GM19467 (cell line): ENCODE results near the gene MAP2K6.

Experiments used
- ATAC-seq: cut with Tn5 transposase; IDR thresholded peaks from one replicate; pipeline ENCODE4 v1.9.1; 2021; ENCODE audit warnings: mild to moderate bottlenecking, moderate library complexity; ENCODE audit not compliant: unreplicated experiment

MAP2K6 gene

DNA sequence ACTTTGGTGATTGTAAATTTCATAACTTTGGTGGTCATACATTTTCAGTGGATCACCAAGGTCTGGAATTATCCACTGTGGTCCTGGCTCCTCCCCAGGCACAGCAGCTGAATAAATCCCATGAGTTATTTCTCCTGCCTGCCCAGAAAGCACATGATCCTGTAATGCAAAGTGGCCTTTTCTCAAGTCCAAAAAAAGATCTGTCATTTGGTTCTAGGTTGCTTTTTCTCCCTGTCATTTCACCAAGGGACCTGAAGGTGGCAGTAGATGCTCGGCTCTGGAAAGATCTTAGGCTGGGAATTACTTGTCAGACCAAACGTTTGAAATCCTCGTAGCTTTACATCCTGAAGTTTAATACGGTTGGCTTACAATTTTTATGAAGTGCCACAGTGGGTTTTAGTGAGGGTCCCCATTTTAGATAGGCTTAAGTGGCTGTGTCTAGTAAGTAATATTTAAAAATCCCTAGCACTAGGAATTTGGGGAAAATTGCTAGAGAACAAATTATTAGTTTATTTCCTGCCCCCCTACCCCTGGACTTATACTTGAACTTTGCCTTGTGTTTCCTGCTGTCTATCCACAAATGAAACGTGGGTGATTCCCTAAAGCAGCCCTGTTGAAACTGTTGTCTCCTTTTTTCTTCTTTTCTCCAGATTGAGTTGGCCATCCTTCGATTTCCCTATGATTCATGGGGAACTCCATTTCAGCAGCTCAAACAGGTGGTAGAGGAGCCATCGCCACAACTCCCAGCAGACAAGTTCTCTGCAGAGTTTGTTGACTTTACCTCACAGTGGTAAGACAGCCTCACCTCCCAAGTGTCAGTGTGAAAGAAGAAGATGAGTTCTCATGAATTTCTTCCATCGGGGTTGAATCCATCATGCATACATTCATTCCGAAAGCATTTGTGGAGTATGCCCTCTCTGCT, 111.7 kb downstream of the MAP2K6 start:
- no peak for ATAC-seq

DNA sequence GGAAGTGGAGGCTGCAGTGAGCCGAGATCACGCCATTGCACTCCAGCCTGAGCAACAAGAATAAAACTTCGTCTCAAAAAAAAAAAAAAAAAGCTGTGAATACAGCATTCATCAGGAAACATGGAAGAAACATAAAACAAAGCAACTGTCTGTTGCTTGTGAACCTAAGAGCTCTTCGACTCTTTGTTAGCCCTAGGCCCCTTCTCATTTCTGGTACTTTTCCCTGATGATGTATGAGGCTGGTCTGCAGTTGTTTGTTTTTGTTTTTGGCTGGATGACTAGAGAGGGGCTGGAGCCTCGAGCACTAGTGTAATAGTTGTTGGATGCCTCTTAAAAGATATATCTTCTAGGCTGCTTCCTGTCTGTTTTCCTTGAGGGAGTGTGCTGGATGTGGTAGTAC, 113.5 kb downstream of the MAP2K6 start:
- ATAC-seq, result no peak

DNA sequence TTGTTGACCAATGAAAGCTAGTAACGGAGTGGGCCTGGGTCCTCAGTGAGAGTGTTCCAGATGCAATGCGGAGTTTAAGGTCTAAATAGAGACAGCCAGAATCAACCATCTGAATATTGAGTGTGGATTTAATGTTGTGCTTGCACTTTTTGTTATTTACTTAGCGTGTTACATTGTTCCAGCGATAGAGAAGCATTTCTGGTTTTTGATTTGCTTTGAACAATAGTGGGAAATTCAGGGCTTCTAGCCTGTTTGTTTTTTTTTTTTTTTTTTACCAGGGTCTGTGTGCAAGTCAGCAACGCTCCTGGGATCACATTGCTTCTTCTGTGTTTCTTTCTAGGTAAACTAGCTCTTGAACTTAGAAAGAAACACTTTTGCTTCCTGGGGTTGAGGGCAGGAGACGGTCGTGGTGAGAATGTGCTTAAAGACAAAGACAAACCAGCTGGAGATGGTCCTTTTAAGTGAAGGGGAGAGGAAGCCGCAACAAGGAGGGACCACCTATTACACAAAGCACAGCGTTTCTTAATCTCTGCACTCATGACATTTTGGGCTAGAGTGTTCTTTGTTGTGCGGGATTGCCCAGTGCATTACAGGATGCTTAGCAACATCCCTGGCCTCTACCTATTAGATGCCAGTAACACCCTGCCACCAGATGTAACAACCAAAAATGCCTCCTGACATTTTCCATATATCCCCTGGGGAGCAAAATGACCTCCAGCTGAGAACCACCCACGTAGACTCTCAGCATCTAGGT, 119.2 kb downstream of the MAP2K6 start:
- no peak for ATAC-seq

DNA sequence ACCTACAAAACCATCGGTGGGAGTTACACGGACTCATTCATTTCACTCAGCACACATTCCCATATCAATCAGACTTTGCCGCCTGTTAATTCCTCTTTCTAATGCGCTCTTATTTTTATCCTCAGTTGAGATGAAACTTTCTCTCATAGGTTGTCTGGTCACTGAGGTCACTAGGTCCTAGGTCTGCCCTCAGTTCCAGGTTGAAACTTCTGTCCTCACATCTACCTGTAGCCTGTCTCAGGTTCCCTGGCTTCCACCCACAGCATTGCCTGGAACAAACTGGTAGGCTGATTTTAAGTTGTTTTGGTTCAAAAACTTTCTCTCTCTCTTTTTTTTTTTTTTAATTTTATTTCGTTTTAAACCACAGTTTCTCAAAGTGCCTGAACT, 119.7 kb downstream of the MAP2K6 start:
- no peak for ATAC-seq

- no peak for ATAC-seq
Measured at GRCh38 chr17:69535016-69535570, 120.6 kb downstream of the MAP2K6 start.

DNA sequence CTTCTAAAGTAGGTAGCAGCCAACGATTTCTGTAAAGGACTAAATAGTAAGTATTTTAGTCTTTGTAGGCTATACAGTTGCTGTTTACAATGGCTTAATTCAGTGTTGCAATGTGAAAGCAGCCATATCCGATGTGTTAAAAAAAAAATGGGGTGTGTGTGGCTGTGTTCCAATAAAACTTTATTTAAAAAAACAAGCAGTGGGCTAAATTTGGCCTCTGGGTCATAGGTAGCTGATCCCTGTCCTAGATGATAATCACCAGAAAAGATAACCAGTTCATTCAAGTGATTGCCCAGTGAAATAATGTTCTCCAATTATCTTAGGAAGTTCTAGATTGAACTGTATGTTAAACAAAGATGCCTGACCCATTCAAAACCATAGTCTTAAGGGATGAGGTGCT, 124.3 kb downstream of the MAP2K6 start:
- ATAC-seq, result no peak

DNA sequence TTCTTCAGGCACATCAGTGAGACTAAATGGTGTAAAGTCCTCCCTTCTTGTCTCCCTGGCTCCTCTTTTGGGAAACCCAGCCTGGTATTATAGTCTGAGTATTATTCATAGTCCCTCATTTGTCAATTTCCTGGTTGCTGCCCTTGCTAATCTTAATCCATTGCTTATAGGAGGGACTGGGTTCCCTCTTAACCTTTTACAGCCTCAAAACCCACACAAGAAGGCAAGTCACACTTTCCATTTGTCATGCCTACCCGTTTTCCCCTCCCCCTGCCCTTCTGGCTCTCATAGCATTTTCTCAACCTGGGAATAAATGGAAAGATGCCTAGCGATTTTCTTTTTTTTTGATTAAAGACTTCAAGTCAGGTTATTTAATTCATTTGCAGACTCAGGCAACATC, 124.8 kb downstream of the MAP2K6 start:
- ATAC-seq, result no peak

DNA sequence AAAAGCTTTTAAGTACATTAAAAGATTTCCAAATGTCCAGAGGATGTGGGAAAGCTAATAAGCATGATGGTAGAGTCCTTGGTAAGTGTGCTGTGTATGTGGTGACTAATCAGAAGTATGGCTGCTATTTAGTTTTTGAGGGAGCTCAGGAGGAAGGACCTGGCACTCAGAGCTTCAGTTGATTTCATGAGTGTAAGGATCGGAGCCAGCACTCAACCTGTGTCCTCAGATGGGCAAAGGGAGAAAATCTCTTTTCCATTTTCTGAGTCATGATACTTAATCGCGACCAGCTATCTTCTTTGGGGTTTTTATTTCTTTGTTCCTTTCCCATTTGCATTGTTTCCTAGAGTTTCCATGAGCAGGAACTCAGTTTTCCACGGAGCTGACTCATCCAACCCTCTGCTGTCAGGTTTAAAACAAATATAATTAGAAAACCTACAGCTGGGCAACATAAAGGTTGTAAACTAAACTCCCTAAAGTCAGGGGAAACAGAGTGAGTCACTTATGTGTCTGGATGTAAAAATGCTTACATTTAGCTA, 125.4 kb downstream of the MAP2K6 start:
- no peak for ATAC-seq

DNA sequence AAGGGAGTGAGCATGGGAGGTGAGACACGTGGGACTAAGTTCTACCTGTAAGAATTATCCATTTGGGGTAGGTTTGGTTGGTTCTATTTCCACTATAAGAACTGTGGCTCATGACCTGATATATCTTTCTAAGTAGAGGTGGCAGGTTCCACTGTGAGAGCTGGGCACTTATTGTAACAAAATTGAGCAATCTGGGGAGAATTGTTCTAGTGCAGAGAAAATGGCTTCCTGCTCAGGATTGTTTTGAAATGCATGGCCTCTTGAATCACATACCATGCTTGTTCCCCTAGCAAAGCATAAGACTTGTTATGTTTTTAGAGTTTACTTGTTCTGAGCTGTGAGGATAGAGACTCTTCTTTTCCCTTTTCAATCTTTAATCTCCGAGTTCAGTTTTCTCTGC, 125.9 kb downstream of the MAP2K6 start:
- no peak for ATAC-seq

GRCh38 chr17:69547230-69547629, 132.7 kb downstream of the MAP2K6 start:
- no peak for ATAC-seq

DNA sequence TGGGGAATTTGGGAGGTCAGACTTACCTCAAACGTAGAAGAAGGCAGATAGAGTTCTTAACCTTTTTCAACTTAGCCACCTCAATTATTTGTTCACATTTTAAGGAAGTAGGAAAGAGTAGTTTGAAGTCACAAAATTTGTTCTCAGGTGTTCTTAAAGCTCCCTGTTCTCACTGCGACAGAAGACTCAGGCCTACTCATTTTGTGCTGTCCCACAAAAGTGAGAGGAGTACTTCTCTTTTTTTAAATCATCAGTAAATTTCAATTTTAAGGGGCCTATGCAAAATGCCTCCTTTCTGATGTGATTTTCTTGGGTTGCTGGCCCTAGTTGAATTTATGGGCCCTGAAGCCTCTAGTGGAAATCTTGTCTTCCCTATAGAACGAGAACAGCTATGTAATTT, 133.4 kb downstream of the MAP2K6 start:
- ATAC-seq, result no peak

- ATAC-seq, result no peak
Measured at GRCh38 chr17:69551212-69552010, 136.9 kb downstream of the MAP2K6 start.

GRCh38 chr17:69552986-69553667, 138.6 kb downstream of the MAP2K6 start:
- ATAC-seq, result no peak

- ATAC-seq, result no peak
Measured at GRCh38 chr17:69555056-69555455, 140.6 kb downstream of the MAP2K6 start.

DNA sequence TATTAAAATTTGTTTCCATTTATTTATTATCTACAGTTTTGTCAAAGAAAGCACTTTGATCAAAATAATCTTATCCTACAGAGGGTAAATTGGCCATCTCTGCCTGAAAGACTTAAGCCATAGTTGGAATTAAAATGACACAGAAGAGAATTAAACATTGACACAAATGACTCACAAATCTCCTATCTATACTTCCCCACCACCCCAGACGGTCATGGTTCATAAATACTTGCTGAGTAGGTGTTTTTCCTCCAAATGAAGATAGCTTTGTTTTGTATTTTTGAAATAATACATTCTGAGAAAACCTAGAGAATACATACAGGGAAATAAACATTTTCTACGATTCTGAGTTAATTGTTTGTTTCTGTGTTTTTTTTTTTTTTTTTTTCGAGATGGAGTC, 142.8 kb downstream of the MAP2K6 start:
- ATAC-seq, result no peak

DNA sequence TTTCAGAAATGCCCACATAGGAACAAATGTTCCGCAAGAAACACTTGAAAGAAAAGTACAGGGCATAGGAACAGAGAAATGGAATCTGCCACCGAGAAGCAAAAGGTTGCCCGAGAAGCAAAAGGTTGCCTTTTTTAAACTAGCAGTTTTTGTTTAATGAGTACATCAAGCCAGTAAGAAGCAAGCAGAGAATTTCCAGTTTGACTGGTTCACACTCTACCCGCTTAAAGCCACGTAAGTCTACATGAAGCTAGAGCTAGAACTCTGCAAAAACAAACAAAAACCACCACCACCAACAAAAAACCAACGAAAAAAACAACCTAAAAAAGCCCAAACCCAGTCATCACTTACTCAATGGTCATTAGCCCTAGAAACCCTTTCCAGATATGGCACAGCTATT, 144.3 kb downstream of the MAP2K6 start:
- ATAC-seq, result no peak

DNA sequence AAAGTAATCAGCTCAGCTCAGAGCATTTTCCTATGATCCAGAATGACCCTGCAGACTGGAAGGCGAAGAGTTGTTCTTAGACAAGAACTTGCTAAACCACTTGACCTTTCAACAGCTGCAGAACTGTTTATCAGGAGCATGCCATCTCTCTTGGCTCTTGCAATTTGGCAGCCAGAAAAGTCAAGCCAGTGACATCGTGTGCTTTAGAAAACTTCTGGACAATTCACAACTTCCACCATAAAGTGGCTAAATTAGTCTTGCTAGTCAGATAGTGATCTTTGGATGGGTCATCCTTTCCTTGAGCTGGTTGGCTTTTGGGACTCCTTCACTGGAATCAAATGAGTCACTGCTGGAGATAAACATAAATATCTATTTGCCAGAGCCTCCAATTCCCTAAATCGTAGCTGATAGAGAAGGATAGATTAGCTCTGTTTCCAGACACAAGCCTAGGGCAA, 146.5 kb downstream of the MAP2K6 start:
- ATAC-seq, result no peak

GRCh38 chr17:69561462-69561861, 147.0 kb downstream of the MAP2K6 start:
- ATAC-seq, result no peak

DNA sequence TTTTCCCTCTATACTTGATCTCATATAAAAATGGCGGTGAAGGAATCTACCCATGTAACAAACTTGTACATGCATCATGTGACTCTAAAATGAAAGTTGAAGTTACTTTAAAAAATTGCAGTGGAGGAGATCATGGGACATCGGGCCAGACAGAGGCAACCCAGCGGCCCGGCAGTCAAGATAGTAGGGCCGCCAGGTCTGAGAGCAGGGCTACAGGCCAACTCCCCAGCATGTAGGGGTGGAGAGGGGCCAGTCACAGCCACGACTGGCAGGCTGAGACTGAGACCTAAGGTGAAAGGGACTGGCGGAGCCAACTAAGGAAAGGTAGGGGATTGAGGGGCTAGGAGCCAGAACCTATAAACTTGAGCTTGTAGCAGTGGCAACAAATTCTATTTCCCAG, 150.9 kb downstream of the MAP2K6 start:
- no peak for ATAC-seq

DNA sequence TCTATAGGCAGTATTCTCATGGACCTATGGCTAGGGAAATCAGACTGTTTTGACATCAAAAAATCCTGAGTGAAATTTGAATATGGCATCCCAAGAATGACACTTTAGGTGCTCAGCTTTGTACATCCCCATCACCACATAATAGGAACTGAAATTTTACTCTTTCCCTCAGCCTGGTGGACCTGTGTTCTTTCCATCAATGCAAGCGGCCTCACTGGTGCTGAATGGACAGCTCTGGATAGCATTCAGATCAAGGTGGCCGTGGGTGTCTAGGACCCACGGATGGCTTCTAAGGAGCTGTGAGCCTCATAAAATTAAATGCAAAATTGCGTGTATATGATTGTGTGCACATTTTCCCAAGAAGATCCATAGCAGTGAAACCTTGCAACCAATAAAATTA, 152.6 kb downstream of the MAP2K6 start:
- ATAC-seq, result no peak
